Tibial nerve (tissue), 4 donors: ENCODE measurements around the gene RIBC2.

Experiments
- CTCF ChIP-seq, 5 experiments: fragments of 200-600 bp in 3 of 5; fragments of 450-650 bp in 2 of 5; sonication (generic) in 3 of 5; IDR thresholded peaks; one replicate each; pipeline ENCODE4 v1.5.1; 2016 to 2019; ENCODE audit warnings: antibody characterized with exemption in 5 of 5, mild to moderate bottlenecking in 3 of 5, moderate library complexity in 2 of 5
- EP300 ChIP-seq, 2 donors: sonication (generic); formaldehyde crosslinking; IDR thresholded peaks; one replicate each; pipeline ENCODE4 v1.6.1; 2017; ENCODE audit warnings: antibody characterized with exemption in 2 of 2, mild to moderate bottlenecking in 1 of 2
- POLR2A ChIP-seq, 2 donors: fragments of 450-650 bp; IDR thresholded peaks; one replicate each; pipeline ENCODE4 v1.6.1; 2017; ENCODE audit warnings: antibody characterized with exemption in 2 of 2, mild to moderate bottlenecking in 2 of 2, moderate library complexity in 2 of 2

DNA sequence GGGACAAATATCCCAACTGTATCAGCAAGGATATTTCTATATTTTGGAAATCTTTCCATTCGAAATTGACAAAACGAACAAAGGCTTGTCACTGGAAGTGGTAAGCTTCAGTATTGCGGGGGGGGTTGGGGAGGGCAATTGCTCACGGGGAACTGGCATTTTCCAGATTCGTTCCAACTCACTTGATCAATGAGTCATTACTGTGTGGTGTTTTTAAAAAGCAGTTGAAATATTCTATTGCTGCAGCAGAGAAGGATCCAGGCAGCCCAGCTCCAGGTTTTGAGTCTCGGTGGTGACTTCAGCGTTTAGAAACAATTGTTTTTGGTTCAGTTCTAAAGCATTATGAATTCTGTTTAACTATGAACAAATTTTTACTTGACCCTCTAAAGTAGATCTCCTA lies 55.4 kb downstream of the RIBC2 start:
- TF ChIP-seq CTCF (IDR thresholded peaks at IDR 0.05), result no peak
- TF ChIP-seq EP300 (IDR thresholded peaks at IDR 0.05), result no peak
- TF ChIP-seq POLR2A (IDR thresholded peaks at IDR 0.05), result no peak
